Measurements from ENCODE around the gene PHLPP2.
"Not testable (repeated sequence)": the region's sequence is repeated elsewhere in the genome, so short reads cannot be mapped to it uniquely, and the experiment has no call there.

Gene PHLPP2

DNA sequence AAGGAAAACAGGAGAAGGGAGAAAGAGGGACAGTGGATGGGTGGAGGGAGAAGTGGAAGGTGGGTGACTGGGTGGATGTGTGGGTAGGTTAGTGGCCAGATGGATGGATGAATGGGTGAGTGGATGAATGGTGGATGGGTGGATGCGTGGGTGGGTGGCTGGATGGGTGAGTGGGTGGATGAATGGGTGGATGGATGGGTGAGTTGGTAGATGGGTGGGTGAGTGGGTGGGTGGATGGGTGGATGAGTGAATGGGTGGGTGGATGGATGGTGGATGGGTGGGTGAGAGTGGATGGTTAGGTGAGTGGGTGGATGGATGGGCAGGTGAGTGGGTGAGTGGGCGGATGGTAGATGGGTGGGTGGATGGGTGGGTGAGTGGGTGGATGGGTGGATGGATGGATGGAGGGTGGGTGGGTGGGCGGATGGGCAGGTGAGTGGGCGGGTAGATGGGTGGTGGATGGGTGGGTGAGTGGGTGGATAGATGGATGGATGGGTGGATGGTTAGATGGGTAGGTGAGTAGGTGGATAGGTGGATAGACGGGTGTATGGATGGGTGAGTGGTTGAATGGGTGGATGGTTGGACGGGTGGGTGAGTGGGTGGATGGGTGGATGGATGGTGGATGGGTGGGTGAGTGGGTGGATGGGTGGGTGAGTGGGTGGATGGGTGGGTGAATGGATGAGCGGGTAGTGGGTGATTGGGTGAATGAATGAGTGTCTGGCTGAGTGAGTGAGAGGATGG lies 99.2 kb downstream of the PHLPP2 start:
- Mint-ChIP-seq H3K9me3 (peaks cover 3% of the 10 kb centered on the region), H3K4me1 (peaks cover 22% of the 10 kb centered on the region), H3K27ac (no peak overlapping the region), H3K27me3 (ENCODE audit: low read depth) (peaks cover 43% of the 10 kb centered on the region), H3K36me3 (ENCODE audit: low read depth) (peaks cover 3% of the 10 kb centered on the region), H3K4me3 (peak overlapping the region; percentile 36 to 64 (median 38))
- TF ChIP-seq CTCF (IDR thresholded peaks at IDR 0.05; ENCODE audit: unreplicated experiment in 3 of 3) = no peak

- Mint-ChIP-seq H3K27ac (no peak overlapping the region), H3K4me1 (peaks cover 9% of the 10 kb centered on the region), H3K9me3 (peaks cover 6% of the 10 kb centered on the region), H3K27me3 (ENCODE audit: low read depth) (peaks cover 29% of the 10 kb centered on the region), H3K36me3 (ENCODE audit: low read depth) (no peaks in the 10 kb centered on the region), H3K4me3 (no peak overlapping the region)
- no peak for TF ChIP-seq CTCF (IDR thresholded peaks at IDR 0.05; ENCODE audit: unreplicated experiment in 3 of 3)
Observed at GRCh38 chr16:71623597-71623996, 100.9 kb downstream of the PHLPP2 start.

DNA sequence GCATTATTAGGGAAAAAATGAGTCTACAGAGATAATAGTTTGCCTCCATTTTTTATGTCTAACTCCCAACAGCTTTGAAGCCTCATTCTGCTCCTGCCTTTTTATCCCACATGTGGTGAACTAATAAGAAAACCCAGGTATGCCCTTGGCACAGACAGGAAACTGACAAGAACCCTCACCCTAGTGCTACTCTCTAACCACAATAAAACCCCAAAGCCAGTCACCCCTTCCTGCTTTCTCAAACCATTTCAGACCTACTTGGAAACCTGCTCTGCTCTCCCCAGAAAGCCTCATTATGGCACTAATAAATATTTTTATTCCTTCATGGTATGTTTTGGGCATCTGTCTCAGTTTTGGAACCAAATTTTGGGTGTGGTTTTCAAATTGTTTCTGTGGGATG lies 102.4 kb downstream of the PHLPP2 start:
- no peak for TF ChIP-seq CTCF (IDR thresholded peaks at IDR 0.05; ENCODE audit: unreplicated experiment in 3 of 3)
- Mint-ChIP-seq H3K4me3 (no peak overlapping the region), H3K36me3 (ENCODE audit: low read depth) (no peaks in the 10 kb centered on the region), H3K9me3 (peaks cover 3% of the 10 kb centered on the region), H3K27ac (no peak overlapping the region), H3K4me1 (no peaks in the 10 kb centered on the region), H3K27me3 (ENCODE audit: low read depth) (peaks cover 14% of the 10 kb centered on the region)

GRCh38 chr16:71618429-71618828 lies 106.1 kb downstream of the PHLPP2 start:
- Mint-ChIP-seq H3K4me3 (no peak overlapping the region), H3K36me3 (ENCODE audit: low read depth) (no peaks in the 10 kb centered on the region), H3K9me3 (peaks cover 3% of the 10 kb centered on the region), H3K4me1 (no peaks in the 10 kb centered on the region), H3K27me3 (ENCODE audit: low read depth) (peaks cover 20% of the 10 kb centered on the region), H3K27ac (no peak overlapping the region)
- TF ChIP-seq CTCF (IDR thresholded peaks at IDR 0.05; ENCODE audit: unreplicated experiment in 3 of 3) = no peak

GRCh38 chr16:71614956-71615355 lies 109.5 kb downstream of the PHLPP2 start:
- not testable (repeated sequence) for H3K27ac Mint-ChIP-seq

GRCh38 chr16:71610936-71611871 lies 113.3 kb downstream of the PHLPP2 start:
- no peak overlapping the region for H3K27ac Mint-ChIP-seq
- no peaks in the 10 kb centered on the region for H3K4me1 Mint-ChIP-seq
- no peaks in the 10 kb centered on the region for H3K36me3 Mint-ChIP-seq (ENCODE audit: low read depth)
- TF ChIP-seq CTCF (IDR thresholded peaks at IDR 0.05; ENCODE audit: unreplicated experiment in 3 of 3) = peak; percentile 93 to 94 (median 93)
- no peak overlapping the region for H3K4me3 Mint-ChIP-seq
- peaks cover 37% of the 10 kb centered on the region for H3K27me3 Mint-ChIP-seq (ENCODE audit: low read depth)
- H3K9me3 Mint-ChIP-seq = peaks cover 6% of the 10 kb centered on the region

More at GRCh38 chr16:71614956-71615355, 109.5 kb downstream of the PHLPP2 start:
- not testable (repeated sequence) for H3K4me3 Mint-ChIP-seq; H3K4me1 Mint-ChIP-seq; H3K9me3 Mint-ChIP-seq; H3K36me3 Mint-ChIP-seq (ENCODE audit: low read depth)
- peaks cover 37% of the 10 kb centered on the region for H3K27me3 Mint-ChIP-seq (ENCODE audit: low read depth)
